HEK293 (cell line): ENCODE results near the gene TMEM106C.

Source experiments
- KLF7 ChIP-seq: fragments of 450-650 bp; formaldehyde crosslinking; IDR thresholded peaks from 2 replicates; pipeline ENCODE4 v1.5.1; 2016; ENCODE audit warnings: missing biosample characterization, missing genetic modification characterization, borderline replicate concordance
- ZNF121 ChIP-seq: fragments of 450-650 bp; formaldehyde crosslinking; IDR thresholded peaks from 2 replicates; pipeline ENCODE4 v1.5.1; 2016; ENCODE audit warnings: missing biosample characterization, missing genetic modification characterization
- ZNF184 ChIP-seq: fragments of 450-650 bp; IDR thresholded peaks from 2 replicates; pipeline ENCODE4 v1.5.1; 2018; ENCODE audit warnings: missing biosample characterization, mild to moderate bottlenecking, missing genetic modification characterization
- ZNF274 ChIP-seq, 2 experiments: fragments of 200-500 bp in 1 of 2; fragments of 450-650 bp in 1 of 2; sonication (Bioruptor generic) in 1 of 2; formaldehyde crosslinking in 1 of 2; IDR thresholded peaks; 2 replicates each; pipeline versions ENCODE4 v1.5.1 to v1.6.1; 2014 to 2016; ENCODE audit warnings: borderline replicate concordance in 1 of 2, inconsistent platforms in 1 of 2, low read length in 1 of 2, missing biosample characterization in 1 of 2, missing genetic modification characterization in 1 of 2
- ZNF548 ChIP-seq: fragments of 450-650 bp; formaldehyde crosslinking; IDR thresholded peaks from 2 replicates; pipeline ENCODE4 v1.5.1; 2016; ENCODE audit warnings: missing biosample characterization, missing genetic modification characterization
- ZNF549 ChIP-seq: fragments of 450-650 bp; IDR thresholded peaks from 2 replicates; pipeline ENCODE4 v1.5.1; 2018; ENCODE audit warnings: missing biosample characterization, missing genetic modification characterization, mild to moderate bottlenecking, inconsistent platforms, moderate library complexity
- ZNF707 ChIP-seq: fragments of 450-650 bp; formaldehyde crosslinking; IDR thresholded peaks from 2 replicates; pipeline ENCODE4 v1.5.1; 2016; ENCODE audit warnings: missing biosample characterization, missing genetic modification characterization
- TF ChIP-seq, protein P1 (sequence below): fragments of 450-650 bp; formaldehyde crosslinking; IDR thresholded peaks from 2 replicates; pipeline ENCODE4 v1.5.1; 2016; ENCODE audit warnings: missing biosample characterization, missing genetic modification characterization
- TF ChIP-seq, protein P2 (sequence below): fragments of 450-650 bp; formaldehyde crosslinking; IDR thresholded peaks from 2 replicates; pipeline ENCODE4 v1.5.1; 2016; ENCODE audit warnings: missing biosample characterization, missing genetic modification characterization
- TF ChIP-seq, protein P3 (sequence below): fragments of 450-650 bp; formaldehyde crosslinking; IDR thresholded peaks from 2 replicates; pipeline ENCODE4 v1.5.1; 2016; ENCODE audit warnings: missing biosample characterization, missing genetic modification characterization
- TF ChIP-seq, protein P4 (sequence below): fragments of 450-650 bp; IDR thresholded peaks from 2 replicates; pipeline ENCODE4 v1.5.1; 2018; ENCODE audit warnings: missing biosample characterization, mild to moderate bottlenecking, missing genetic modification characterization
- TF ChIP-seq, protein P5 (sequence below): fragments of 450-650 bp; formaldehyde crosslinking; optimal IDR thresholded peaks from 2 replicates; pipeline ENCODE3; 2016; ENCODE audit warnings: missing biosample characterization, mild to moderate bottlenecking, missing genetic modification characterization
- TF ChIP-seq, protein P6 (sequence below): fragments of 450-650 bp; formaldehyde crosslinking; IDR thresholded peaks from 2 replicates; pipeline ENCODE4 v1.5.1; 2016; ENCODE audit warnings: missing biosample characterization, missing genetic modification characterization, borderline replicate concordance

DNA sequence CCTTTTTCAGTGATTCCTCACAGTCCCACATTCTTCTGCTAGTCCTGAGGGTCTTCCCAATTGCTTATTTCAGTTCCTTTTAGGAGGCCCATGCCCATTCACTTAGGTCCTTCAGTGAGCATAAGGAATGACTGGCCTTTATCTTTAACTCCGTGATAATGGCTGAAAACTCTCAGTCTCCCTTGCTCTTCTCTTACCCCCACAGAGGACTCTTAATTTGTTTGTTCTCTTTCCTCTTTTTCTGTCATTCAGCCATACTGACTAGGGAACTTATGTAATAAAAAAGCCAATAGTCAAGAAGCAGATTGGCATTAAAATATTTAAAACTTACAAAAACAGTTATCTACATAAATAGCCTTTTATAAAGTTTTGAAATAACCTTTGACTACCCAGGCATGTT lies 41.5 kb upstream of the TMEM106C start:
- TF ChIP-seq ZNF274 (IDR thresholded peaks at IDR 0.05; ENCODE audit: low read length) (no peak), ZNF274 (tag by site-specific recombination; IDR thresholded peaks at IDR 0.05; ENCODE audit: borderline replicate concordance) (no peak), ZNF121 (tag by site-specific recombination) (no peak), ZNF548 (no peak), ZNF707 (tag by site-specific recombination) (no peak), KLF7 (tag by site-specific recombination) (no peak), ZNF184 (tag by site-specific recombination) (no peak), ZNF549 (tag by site-specific recombination) (no peak)
- TF ChIP-seq, protein P1, sequence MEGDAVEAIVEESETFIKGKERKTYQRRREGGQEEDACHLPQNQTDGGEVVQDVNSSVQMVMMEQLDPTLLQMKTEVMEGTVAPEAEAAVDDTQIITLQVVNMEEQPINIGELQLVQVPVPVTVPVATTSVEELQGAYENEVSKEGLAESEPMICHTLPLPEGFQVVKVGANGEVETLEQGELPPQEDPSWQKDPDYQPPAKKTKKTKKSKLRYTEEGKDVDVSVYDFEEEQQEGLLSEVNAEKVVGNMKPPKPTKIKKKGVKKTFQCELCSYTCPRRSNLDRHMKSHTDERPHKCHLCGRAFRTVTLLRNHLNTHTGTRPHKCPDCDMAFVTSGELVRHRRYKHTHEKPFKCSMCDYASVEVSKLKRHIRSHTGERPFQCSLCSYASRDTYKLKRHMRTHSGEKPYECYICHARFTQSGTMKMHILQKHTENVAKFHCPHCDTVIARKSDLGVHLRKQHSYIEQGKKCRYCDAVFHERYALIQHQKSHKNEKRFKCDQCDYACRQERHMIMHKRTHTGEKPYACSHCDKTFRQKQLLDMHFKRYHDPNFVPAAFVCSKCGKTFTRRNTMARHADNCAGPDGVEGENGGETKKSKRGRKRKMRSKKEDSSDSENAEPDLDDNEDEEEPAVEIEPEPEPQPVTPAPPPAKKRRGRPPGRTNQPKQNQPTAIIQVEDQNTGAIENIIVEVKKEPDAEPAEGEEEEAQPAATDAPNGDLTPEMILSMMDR (tag by site-specific recombination), result no peak
- TF ChIP-seq, protein P2, sequence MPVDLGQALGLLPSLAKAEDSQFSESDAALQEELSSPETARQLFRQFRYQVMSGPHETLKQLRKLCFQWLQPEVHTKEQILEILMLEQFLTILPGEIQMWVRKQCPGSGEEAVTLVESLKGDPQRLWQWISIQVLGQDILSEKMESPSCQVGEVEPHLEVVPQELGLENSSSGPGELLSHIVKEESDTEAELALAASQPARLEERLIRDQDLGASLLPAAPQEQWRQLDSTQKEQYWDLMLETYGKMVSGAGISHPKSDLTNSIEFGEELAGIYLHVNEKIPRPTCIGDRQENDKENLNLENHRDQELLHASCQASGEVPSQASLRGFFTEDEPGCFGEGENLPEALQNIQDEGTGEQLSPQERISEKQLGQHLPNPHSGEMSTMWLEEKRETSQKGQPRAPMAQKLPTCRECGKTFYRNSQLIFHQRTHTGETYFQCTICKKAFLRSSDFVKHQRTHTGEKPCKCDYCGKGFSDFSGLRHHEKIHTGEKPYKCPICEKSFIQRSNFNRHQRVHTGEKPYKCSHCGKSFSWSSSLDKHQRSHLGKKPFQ, result no peak
- TF ChIP-seq, protein P3, sequence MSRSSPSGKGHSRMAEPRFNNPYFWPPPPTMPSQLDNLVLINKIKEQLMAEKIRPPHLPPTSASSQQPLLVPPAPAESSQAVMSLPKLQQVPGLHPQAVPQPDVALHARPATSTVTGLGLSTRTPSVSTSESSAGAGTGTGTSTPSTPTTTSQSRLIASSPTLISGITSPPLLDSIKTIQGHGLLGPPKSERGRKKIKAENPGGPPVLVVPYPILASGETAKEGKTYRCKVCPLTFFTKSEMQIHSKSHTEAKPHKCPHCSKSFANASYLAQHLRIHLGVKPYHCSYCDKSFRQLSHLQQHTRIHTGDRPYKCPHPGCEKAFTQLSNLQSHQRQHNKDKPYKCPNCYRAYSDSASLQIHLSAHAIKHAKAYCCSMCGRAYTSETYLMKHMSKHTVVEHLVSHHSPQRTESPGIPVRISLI, result no peak
- TF ChIP-seq, protein P4, sequence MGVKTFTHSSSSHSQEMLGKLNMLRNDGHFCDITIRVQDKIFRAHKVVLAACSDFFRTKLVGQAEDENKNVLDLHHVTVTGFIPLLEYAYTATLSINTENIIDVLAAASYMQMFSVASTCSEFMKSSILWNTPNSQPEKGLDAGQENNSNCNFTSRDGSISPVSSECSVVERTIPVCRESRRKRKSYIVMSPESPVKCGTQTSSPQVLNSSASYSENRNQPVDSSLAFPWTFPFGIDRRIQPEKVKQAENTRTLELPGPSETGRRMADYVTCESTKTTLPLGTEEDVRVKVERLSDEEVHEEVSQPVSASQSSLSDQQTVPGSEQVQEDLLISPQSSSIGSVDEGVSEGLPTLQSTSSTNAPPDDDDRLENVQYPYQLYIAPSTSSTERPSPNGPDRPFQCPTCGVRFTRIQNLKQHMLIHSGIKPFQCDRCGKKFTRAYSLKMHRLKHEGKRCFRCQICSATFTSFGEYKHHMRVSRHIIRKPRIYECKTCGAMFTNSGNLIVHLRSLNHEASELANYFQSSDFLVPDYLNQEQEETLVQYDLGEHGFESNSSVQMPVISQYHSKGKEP (tag by site-specific recombination), result no peak
- TF ChIP-seq, protein P5, sequence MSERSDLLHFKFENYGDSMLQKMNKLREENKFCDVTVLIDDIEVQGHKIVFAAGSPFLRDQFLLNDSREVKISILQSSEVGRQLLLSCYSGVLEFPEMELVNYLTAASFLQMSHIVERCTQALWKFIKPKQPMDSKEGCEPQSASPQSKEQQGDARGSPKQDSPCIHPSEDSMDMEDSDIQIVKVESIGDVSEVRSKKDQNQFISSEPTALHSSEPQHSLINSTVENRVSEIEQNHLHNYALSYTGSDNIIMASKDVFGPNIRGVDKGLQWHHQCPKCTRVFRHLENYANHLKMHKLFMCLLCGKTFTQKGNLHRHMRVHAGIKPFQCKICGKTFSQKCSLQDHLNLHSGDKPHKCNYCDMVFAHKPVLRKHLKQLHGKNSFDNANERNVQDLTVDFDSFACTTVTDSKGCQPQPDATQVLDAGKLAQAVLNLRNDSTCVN, result no peak
- TF ChIP-seq, protein P6, sequence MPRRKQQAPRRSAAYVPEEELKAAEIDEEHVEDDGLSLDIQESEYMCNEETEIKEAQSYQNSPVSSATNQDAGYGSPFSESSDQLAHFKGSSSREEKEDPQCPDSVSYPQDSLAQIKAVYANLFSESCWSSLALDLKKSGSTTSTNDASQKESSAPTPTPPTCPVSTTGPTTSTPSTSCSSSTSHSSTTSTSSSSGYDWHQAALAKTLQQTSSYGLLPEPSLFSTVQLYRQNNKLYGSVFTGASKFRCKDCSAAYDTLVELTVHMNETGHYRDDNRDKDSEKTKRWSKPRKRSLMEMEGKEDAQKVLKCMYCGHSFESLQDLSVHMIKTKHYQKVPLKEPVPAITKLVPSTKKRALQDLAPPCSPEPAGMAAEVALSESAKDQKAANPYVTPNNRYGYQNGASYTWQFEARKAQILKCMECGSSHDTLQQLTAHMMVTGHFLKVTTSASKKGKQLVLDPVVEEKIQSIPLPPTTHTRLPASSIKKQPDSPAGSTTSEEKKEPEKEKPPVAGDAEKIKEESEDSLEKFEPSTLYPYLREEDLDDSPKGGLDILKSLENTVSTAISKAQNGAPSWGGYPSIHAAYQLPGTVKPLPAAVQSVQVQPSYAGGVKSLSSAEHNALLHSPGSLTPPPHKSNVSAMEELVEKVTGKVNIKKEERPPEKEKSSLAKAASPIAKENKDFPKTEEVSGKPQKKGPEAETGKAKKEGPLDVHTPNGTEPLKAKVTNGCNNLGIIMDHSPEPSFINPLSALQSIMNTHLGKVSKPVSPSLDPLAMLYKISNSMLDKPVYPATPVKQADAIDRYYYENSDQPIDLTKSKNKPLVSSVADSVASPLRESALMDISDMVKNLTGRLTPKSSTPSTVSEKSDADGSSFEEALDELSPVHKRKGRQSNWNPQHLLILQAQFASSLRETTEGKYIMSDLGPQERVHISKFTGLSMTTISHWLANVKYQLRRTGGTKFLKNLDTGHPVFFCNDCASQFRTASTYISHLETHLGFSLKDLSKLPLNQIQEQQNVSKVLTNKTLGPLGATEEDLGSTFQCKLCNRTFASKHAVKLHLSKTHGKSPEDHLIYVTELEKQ, result no peak
